Fibroblast of lung (primary cell): ENCODE results near the gene HOXC9.

Experiments
- EZH2 ChIP-seq: IDR thresholded peaks from 2 replicates; pipeline ENCODE4 v1.5.1; 2012; ENCODE audit warnings: low read length, control low read depth, mild to moderate bottlenecking; ENCODE audit errors: missing control alignments
- TF ChIP-seq, protein P1 (sequence below), 2 donors: IDR thresholded peaks in 1 of 2; conservative IDR thresholded peaks in 1 of 2; 1 replicate in 1 of 2; 2 replicates in 1 of 2; pipeline ENCODE4 v1.5.1; 2011 to 2012; ENCODE audit warnings: low read length in 2 of 2, control low read depth in 1 of 2, inconsistent platforms in 1 of 2, low read depth in 1 of 2, mild to moderate bottlenecking in 1 of 2

DNA sequence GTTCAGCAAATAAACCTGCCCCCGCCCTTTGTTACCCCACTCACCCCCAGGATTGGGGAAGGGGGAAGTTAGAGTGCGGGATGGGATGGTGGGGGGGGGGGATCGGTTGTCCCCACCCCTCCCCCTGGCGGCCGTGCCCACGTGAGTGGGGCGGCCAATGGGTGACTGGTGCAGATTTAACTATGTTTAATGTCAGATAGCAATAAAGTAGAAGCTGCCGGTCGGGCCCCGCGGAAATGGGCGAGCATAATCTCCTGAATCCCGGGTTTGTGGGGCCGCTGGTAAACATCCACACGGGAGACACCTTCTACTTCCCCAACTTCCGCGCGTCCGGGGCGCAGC, 45.3 kb upstream of the HOXC9 start, which contains the start of gene HOXC12:
- TF ChIP-seq, protein P1, sequence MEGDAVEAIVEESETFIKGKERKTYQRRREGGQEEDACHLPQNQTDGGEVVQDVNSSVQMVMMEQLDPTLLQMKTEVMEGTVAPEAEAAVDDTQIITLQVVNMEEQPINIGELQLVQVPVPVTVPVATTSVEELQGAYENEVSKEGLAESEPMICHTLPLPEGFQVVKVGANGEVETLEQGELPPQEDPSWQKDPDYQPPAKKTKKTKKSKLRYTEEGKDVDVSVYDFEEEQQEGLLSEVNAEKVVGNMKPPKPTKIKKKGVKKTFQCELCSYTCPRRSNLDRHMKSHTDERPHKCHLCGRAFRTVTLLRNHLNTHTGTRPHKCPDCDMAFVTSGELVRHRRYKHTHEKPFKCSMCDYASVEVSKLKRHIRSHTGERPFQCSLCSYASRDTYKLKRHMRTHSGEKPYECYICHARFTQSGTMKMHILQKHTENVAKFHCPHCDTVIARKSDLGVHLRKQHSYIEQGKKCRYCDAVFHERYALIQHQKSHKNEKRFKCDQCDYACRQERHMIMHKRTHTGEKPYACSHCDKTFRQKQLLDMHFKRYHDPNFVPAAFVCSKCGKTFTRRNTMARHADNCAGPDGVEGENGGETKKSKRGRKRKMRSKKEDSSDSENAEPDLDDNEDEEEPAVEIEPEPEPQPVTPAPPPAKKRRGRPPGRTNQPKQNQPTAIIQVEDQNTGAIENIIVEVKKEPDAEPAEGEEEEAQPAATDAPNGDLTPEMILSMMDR (conservative IDR thresholded peaks at IDR 0.05 in 1 of 2, IDR thresholded peaks at IDR 0.05 in 1 of 2; ENCODE audit: low read depth in 1 of 2, low read length in 2 of 2), result no peak
- TF ChIP-seq EZH2, result no peak
